ENCODE measurements around the gene OR9K2.
"Not testable (repeated sequence)": the region's sequence is repeated elsewhere in the genome, so short reads cannot be mapped to it uniquely, and the experiment has no call there.

Gene OR9K2

GRCh38 chr12:55126106-55126505 lies at the start of gene OR9K2:
OR9K2 (plus strand) TSS chr12:55126406; CDS start chr12:55129835, 3,429 bp downstream.
- DNase-seq (ENCODE audit: low spot score), result no peak

- DNase-seq (ENCODE audit: low spot score), result no peak
Observed at GRCh38 chr12:55092579-55092978, 33.6 kb upstream of the OR9K2 start.

GRCh38 chr12:55112378-55112875 lies 13.8 kb upstream of the OR9K2 start:
- DNase-seq (ENCODE audit: low spot score), result no peak

- no peak for DNase-seq (ENCODE audit: low spot score)
Observed at GRCh38 chr12:55116152-55116551, 10.1 kb upstream of the OR9K2 start.

GRCh38 chr12:55132816-55133215 lies 6.6 kb downstream of the OR9K2 start:
- no peak for DNase-seq (ENCODE audit: low spot score)

GRCh38 chr12:55142669-55143565 lies 16.7 kb downstream of the OR9K2 start:
- peak; percentile 40 for DNase-seq (ENCODE audit: low spot score)

- DNase-seq (ENCODE audit: low spot score), result no peak
Observed at GRCh38 chr12:55143566-55143870, 17.3 kb downstream of the OR9K2 start.

GRCh38 chr12:55167010-55167640 lies 40.9 kb downstream of the OR9K2 start:
- DNase-seq (ENCODE audit: low spot score), result not testable (repeated sequence)

- DNase-seq (ENCODE audit: low spot score), result no peak
Observed at GRCh38 chr12:55171445-55171844, 45.2 kb downstream of the OR9K2 start.

- not testable (repeated sequence) for DNase-seq (ENCODE audit: low spot score)
Observed at GRCh38 chr12:55171846-55172245, 45.6 kb downstream of the OR9K2 start.

GRCh38 chr12:55172686-55173085 lies 46.5 kb downstream of the OR9K2 start:
- DNase-seq (ENCODE audit: low spot score), result no peak

GRCh38 chr12:55173456-55173855 lies 47.2 kb downstream of the OR9K2 start:
- no peak for DNase-seq (ENCODE audit: low spot score)

Data from kidney capillary endothelial cell (primary cell).